GM12878 (cell line): ENCODE data around the gene EIF3A. TPM values are rescaled to one million over a fixed set of nuclear protein-coding genes. Genes with fewer than 3 reads are reported as not detected.
A peak's percentile ranks its signal among the peaks of the same experiment; 100 is the strongest.

Experiments used
- FOXK2 ChIP-seq: fragments of 450-650 bp; IDR thresholded peaks from 2 replicates; pipeline ENCODE4 v1.6.1; 2017; ENCODE audit warnings: mild to moderate bottlenecking, moderate library complexity
- IKZF1 ChIP-seq: fragments of 450-650 bp; conservative IDR thresholded peaks from 2 replicates; pipeline ENCODE4 v1.6.1; 2017; ENCODE audit warnings: antibody characterized with exemption, mild to moderate bottlenecking
- JUND ChIP-seq: IDR thresholded peaks from 2 replicates; pipeline ENCODE4 v1.6.1; 2012; ENCODE audit warnings: low read depth, mild to moderate bottlenecking, low read length, improper control_type of control experiment, moderate library complexity
- LARP7 ChIP-seq: fragments of 450-650 bp; IDR thresholded peaks from 2 replicates; pipeline ENCODE4 v1.6.1; 2017; ENCODE audit warnings: mild to moderate bottlenecking
- NR2C1 ChIP-seq: fragments of 450-650 bp; IDR thresholded peaks from 2 replicates; pipeline ENCODE4 v1.6.1; 2017; ENCODE audit warnings: antibody characterized with exemption, mild to moderate bottlenecking, moderate library complexity
- PAX5 ChIP-seq: IDR thresholded peaks from 2 replicates; pipeline ENCODE4 v1.6.1; 2011; ENCODE audit warnings: low read depth, low read length, borderline replicate concordance
- PML ChIP-seq: IDR thresholded peaks from 2 replicates; pipeline ENCODE4 v1.6.1; 2012; ENCODE audit warnings: low read length, inconsistent platforms
- SREBF1 ChIP-seq: IDR thresholded peaks from 2 replicates; pipeline ENCODE4 v1.6.1; 2012; ENCODE audit warnings: mild to moderate bottlenecking, low read length
- polyA plus RNA-seq, 11 experiments: library from polyadenylated mRNA; depleted of rRNA in 4 of 11; unstranded in 6 of 11; stranded (reverse) in 5 of 11; fragments of >200 nt; fragmentation: Nextera tagmentation in 4 of 11; fragmentation: Illumina TruSeq in 1 of 11; extraction: Ambion mirVana in 4 of 11; extraction: Trizol in 1 of 11; gene quantifications; 1 replicate in 1 of 11; 2 replicates in 10 of 11; pipeline versions ENCODE4 v1.2.1 to v1.2.3, GENCODE V29; 2011 to 2016; ENCODE audit warnings: inconsistent platforms in 2 of 11, missing spikeins in 2 of 11, low read depth in 1 of 11
- total RNA-seq, 4 experiments: library from RNA; depleted of rRNA in 3 of 4; stranded (reverse); fragments of >200 nt in 3 of 4; fragmentation: Illumina TruSeq in 1 of 4; extraction: Trizol in 1 of 4; gene quantifications; 2 replicates each; pipeline versions ENCODE4 v1.2.1 to v1.2.3, GENCODE V29; 2013 to 2021
- TF ChIP-seq, protein P1 (sequence below): fragments of 450-650 bp; IDR thresholded peaks from 2 replicates; pipeline ENCODE4 v1.6.1; 2018; ENCODE audit warnings: borderline replicate concordance, mild to moderate bottlenecking; ENCODE audit not compliant: partially characterized antibody
- TF ChIP-seq, protein P2 (sequence below): fragments of 150-350 bp; IDR thresholded peaks from 2 replicates; pipeline ENCODE4 v1.6.1; 2016; ENCODE audit warnings: low read depth, low read length
- TF ChIP-seq, protein P3 (sequence below): IDR thresholded peaks from 2 replicates; pipeline ENCODE4 v1.6.1; 2011; ENCODE audit warnings: borderline replicate concordance, low read depth, mild to moderate bottlenecking, moderate library complexity, low read length; ENCODE audit not compliant: insufficient read depth, poor library complexity, severe bottlenecking
- TF ChIP-seq, protein P4 (sequence below): fragments of 450-650 bp; conservative IDR thresholded peaks from 2 replicates; pipeline ENCODE4 v1.6.1; 2017; ENCODE audit warnings: mild to moderate bottlenecking, moderate library complexity
- TF ChIP-seq, protein P5 (sequence below): IDR thresholded peaks from 2 replicates; pipeline ENCODE4 v1.6.1; 2011; ENCODE audit warnings: borderline replicate concordance, low read depth, mild to moderate bottlenecking, moderate library complexity, mixed read lengths, low read length; ENCODE audit not compliant: insufficient read depth; ENCODE audit errors: extremely low read length
- TF ChIP-seq, protein P6 (sequence below): fragments of 450-650 bp; IDR thresholded peaks from 2 replicates; pipeline ENCODE4 v1.6.1; 2017; ENCODE audit warnings: low read depth, mild to moderate bottlenecking, moderate library complexity

EIF3A gene
- total and polyA plus RNA-seq, 10 of the 15 experiments (the other 5 are each of a cell fraction or from before 2014, with no cell fraction given): 42.3 to 195 (median 96.3) TPM

DNA sequence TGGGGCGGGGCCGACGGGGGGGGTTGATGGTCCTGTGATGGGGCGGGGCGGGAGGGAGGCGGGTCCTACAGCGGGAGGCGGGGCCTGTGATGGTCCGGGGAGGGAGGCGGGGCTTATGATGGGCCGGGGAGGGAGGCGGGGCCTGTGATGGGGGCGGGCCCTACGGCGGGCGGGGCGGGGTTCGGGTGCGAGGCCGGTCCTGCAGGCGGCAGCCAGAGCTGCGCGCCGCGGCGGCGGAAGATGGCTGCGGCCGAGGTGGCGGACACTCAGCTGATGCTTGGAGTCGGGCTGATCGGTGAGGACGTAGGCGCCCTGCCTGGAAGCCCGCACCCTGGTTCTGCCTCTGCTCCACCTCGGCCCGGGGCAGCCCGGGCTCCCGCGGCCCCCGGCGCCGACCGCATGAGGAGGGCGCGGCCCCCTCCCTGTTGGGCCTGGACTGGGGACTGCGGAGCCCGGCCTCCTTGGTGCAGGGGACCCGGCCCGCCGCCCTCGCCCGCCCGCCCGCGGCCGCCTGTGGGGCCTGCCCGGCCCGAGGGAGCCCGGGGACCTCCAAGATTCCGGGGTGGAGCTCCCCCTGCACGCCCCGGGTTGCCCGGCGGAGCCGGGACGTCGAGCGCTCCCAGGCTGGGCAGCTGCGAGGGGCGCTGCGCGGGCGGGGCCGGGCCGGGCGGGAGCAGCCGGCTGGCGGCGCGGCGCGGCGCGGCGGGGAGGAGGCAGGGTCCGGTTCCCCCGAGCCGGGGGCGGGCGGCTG lies 23.5 kb upstream of the EIF3A start, which contains the start of gene DENND10 (continued):
- TF ChIP-seq, protein P1, sequence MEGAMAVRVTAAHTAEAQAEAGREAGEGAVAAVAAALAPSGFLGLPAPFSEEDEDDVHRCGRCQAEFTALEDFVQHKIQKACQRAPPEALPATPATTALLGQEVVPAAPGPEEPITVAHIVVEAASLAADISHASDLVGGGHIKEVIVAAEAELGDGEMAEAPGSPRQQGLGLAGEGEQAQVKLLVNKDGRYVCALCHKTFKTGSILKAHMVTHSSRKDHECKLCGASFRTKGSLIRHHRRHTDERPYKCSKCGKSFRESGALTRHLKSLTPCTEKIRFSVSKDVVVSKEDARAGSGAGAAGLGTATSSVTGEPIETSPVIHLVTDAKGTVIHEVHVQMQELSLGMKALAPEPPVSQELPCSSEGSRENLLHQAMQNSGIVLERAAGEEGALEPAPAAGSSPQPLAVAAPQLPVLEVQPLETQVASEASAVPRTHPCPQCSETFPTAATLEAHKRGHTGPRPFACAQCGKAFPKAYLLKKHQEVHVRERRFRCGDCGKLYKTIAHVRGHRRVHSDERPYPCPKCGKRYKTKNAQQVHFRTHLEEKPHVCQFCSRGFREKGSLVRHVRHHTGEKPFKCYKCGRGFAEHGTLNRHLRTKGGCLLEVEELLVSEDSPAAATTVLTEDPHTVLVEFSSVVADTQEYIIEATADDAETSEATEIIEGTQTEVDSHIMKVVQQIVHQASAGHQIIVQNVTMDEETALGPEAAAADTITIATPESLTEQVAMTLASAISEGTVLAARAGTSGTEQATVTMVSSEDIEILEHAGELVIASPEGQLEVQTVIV: no peak
- TF ChIP-seq FOXK2 (no peak), SREBF1 (no peak), JUND (no peak), LARP7 (peak; percentile 80), PAX5 (no peak), PML (no peak), NR2C1 (no peak), IKZF1 (peak; percentile 73)
- TF ChIP-seq, protein P2, sequence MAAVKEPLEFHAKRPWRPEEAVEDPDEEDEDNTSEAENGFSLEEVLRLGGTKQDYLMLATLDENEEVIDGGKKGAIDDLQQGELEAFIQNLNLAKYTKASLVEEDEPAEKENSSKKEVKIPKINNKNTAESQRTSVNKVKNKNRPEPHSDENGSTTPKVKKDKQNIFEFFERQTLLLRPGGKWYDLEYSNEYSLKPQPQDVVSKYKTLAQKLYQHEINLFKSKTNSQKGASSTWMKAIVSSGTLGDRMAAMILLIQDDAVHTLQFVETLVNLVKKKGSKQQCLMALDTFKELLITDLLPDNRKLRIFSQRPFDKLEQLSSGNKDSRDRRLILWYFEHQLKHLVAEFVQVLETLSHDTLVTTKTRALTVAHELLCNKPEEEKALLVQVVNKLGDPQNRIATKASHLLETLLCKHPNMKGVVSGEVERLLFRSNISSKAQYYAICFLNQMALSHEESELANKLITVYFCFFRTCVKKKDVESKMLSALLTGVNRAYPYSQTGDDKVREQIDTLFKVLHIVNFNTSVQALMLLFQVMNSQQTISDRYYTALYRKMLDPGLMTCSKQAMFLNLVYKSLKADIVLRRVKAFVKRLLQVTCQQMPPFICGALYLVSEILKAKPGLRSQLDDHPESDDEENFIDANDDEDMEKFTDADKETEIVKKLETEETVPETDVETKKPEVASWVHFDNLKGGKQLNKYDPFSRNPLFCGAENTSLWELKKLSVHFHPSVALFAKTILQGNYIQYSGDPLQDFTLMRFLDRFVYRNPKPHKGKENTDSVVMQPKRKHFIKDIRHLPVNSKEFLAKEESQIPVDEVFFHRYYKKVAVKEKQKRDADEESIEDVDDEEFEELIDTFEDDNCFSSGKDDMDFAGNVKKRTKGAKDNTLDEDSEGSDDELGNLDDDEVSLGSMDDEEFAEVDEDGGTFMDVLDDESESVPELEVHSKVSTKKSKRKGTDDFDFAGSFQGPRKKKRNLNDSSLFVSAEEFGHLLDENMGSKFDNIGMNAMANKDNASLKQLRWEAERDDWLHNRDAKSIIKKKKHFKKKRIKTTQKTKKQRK: no peak
- TF ChIP-seq, protein P3, sequence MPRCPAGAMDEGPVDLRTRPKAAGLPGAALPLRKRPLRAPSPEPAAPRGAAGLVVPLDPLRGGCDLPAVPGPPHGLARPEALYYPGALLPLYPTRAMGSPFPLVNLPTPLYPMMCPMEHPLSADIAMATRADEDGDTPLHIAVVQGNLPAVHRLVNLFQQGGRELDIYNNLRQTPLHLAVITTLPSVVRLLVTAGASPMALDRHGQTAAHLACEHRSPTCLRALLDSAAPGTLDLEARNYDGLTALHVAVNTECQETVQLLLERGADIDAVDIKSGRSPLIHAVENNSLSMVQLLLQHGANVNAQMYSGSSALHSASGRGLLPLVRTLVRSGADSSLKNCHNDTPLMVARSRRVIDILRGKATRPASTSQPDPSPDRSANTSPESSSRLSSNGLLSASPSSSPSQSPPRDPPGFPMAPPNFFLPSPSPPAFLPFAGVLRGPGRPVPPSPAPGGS: no peak
- TF ChIP-seq, protein P4, sequence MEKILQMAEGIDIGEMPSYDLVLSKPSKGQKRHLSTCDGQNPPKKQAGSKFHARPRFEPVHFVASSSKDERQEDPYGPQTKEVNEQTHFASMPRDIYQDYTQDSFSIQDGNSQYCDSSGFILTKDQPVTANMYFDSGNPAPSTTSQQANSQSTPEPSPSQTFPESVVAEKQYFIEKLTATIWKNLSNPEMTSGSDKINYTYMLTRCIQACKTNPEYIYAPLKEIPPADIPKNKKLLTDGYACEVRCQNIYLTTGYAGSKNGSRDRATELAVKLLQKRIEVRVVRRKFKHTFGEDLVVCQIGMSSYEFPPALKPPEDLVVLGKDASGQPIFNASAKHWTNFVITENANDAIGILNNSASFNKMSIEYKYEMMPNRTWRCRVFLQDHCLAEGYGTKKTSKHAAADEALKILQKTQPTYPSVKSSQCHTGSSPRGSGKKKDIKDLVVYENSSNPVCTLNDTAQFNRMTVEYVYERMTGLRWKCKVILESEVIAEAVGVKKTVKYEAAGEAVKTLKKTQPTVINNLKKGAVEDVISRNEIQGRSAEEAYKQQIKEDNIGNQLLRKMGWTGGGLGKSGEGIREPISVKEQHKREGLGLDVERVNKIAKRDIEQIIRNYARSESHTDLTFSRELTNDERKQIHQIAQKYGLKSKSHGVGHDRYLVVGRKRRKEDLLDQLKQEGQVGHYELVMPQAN: peak; percentile 73
- TF ChIP-seq, protein P5, sequence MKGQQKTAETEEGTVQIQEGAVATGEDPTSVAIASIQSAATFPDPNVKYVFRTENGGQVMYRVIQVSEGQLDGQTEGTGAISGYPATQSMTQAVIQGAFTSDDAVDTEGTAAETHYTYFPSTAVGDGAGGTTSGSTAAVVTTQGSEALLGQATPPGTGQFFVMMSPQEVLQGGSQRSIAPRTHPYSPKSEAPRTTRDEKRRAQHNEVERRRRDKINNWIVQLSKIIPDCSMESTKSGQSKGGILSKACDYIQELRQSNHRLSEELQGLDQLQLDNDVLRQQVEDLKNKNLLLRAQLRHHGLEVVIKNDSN: no peak
- TF ChIP-seq, protein P6, sequence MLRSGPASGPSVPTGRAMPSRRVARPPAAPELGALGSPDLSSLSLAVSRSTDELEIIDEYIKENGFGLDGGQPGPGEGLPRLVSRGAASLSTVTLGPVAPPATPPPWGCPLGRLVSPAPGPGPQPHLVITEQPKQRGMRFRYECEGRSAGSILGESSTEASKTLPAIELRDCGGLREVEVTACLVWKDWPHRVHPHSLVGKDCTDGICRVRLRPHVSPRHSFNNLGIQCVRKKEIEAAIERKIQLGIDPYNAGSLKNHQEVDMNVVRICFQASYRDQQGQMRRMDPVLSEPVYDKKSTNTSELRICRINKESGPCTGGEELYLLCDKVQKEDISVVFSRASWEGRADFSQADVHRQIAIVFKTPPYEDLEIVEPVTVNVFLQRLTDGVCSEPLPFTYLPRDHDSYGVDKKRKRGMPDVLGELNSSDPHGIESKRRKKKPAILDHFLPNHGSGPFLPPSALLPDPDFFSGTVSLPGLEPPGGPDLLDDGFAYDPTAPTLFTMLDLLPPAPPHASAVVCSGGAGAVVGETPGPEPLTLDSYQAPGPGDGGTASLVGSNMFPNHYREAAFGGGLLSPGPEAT: no peak
